ENCODE measurements around the gene RNF223. TPM values are rescaled to one million over a fixed set of nuclear protein-coding genes. Genes with fewer than 3 reads are reported as not detected.
A peak's percentile ranks its signal among the peaks of the same experiment; 100 is the strongest.
"Not testable (repeated sequence)": the region's sequence is repeated elsewhere in the genome, so short reads cannot be mapped to it uniquely, and the experiment has no call there.

RNF223 gene
- polyA plus RNA-seq, 1 experiment, result not detected

DNA sequence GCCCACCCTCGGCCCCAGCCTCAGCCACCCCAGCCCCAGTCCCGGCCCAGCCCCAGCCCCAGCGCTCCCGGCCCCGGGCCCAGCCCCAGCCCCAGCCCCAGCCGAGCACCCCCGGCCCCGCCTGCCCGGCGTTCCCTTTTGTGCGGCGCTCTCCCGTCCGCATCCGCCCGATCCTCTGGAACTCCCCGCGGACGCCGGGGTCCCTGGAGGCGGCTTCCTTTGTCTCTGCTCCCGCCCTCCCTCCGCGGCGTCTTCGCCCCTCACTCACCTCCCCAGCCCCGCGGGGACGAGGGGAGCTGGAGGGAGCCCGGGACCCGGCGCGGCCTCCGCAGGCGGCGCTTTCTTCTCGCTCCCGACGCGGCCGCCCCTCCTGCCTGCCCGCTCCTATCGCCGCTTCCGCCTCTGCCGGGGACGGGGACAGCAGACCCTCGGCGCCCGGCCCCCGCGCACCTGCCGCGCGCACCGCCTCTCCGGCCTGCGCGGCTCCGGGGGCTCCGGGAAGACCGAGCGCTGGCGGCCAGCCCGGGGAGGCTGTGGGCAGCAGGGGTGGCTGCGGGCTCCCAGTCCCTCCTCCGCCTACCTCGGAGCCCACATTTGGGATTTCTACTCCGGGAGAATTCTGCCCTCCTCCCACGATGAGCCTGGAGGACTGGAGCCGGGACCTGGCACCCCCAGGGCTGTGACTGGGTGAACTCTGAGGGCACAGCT, 40.2 kb downstream of the RNF223 start:
- Histone ChIP-seq H3K4me3 (ENCODE audit: low read depth, low read length) (no peak overlapping the region), H3K27ac (ENCODE audit: low read depth, low read length) (no peak overlapping the region), H3K9me3 (ENCODE audit: control insufficient read depth, insufficient read depth, low read length) (no peaks in the 10 kb centered on the region; the same call in 1 of the 2 replicates), H3K27me3 (ENCODE audit: control insufficient read depth, insufficient read depth, low read length) (no peaks in the 10 kb centered on the region)
- TF ChIP-seq CTCF (IDR thresholded peaks at IDR 0.05; ENCODE audit: low read depth, low read length), result no peak
- POLR2A ChIA-PET, result no interaction called here
- DNase-seq (ENCODE audit: low read depth, low spot score), result no peak
- CTCF ChIA-PET, result interaction anchor here (0.6 kb wide), 1 partner anchor 647 kb away, joined by 3 read pairs; no protein-coding TSS in a partner anchor

DNA sequence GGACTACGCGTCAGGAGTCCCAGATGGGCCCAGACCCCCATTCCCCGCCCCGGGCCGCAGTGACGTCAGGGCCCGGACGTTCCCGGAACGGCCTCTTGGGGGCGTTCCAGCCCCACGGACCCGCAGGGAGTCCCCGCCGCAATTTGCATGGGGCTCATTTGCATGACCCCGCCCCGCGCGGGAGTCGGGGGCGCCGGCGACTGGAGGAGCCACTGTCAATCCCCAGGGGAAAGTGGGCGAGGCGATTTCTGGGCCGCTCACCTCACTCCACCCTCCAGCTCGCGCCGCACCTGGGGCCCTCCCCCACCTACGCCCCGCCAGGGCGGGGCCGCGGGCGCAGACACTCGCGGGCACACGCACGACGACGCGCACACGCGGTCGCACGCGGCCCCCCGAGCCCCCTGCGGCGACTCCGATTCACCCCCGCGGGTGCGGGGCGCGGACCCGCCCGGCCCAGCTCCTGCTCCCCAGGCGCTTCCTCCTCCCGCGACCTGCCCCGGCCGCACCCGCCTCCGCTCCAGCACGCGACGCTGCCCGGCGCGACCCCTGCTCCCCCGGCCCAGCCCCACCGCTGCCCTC, 41.0 kb downstream of the RNF223 start:
- peak; percentile 24 for DNase-seq (ENCODE audit: low read depth, low spot score)
- ChIA-PET CTCF (no interaction called here), POLR2A (interaction anchor here (1.4 kb wide), 1 partner anchor 14 kb away, joined by 5 read pairs; no protein-coding TSS in a partner anchor)
- H3K4me3 ChIP-seq (ENCODE audit: low read depth, low read length), result peak overlapping the region; percentile 25; the same call in 1 of the 2 replicates
- H3K27ac ChIP-seq (ENCODE audit: low read depth, low read length), result no peak overlapping the region
- no peaks in the 10 kb centered on the region; the same call in 1 of the 2 replicates for H3K9me3 ChIP-seq (ENCODE audit: control insufficient read depth, insufficient read depth, low read length)
- TF ChIP-seq CTCF (IDR thresholded peaks at IDR 0.05; ENCODE audit: low read depth, low read length), result peak; percentile 65
- no peaks in the 10 kb centered on the region for H3K27me3 ChIP-seq (ENCODE audit: control insufficient read depth, insufficient read depth, low read length)

GRCh38 chr1:1032424-1032823, 41.7 kb downstream of the RNF223 start:
- H3K4me3 ChIP-seq (ENCODE audit: low read depth, low read length), result no peak overlapping the region
- no peaks in the 10 kb centered on the region; the same call in 1 of the 2 replicates for H3K9me3 ChIP-seq (ENCODE audit: control insufficient read depth, insufficient read depth, low read length)
- no peak overlapping the region for H3K27ac ChIP-seq (ENCODE audit: low read depth, low read length)
- CTCF ChIA-PET, result interaction anchor here (0.8 to 1.3 kb wide), 2 partner anchors 32 to 291 kb away, joined by 3 read pairs; no protein-coding TSS in a partner anchor
- no peak for DNase-seq (ENCODE audit: low read depth, low spot score)
- no peaks in the 10 kb centered on the region for H3K27me3 ChIP-seq (ENCODE audit: control insufficient read depth, insufficient read depth, low read length)
- POLR2A ChIA-PET, result interaction anchor here (1.4 kb wide), 1 partner anchor 13 kb away, joined by 5 read pairs; no protein-coding TSS in a partner anchor
- no peak for TF ChIP-seq CTCF (IDR thresholded peaks at IDR 0.05; ENCODE audit: low read depth, low read length)

DNA sequence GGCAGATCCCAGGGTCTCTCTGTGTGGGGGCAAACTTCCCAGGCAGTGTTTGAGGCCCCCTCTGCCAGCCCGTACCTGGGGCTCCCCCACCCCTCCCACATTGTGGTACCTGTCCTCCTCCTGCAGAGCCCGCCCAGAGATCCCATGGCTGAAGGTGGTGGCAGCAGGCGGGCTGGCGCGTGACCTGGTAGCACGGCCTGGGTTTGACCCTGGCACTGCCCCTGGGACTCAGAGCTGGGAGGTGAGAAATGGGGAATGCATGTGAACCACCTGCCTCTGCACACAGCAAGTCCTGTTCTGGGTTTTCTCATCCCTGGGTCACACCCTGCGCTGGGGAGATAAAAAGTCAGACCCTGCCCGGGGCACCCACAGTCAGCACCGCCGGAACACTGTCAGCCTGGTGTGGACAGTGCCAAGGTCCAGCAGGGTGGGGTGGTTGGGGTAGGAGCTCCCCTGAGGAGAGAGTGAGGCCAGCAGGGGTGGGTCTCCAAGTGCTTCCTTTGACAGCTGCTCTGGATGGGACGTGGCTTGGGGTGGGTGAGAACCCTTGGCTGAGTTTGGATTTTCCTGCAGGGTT, 42.4 kb downstream of the RNF223 start:
- TF ChIP-seq CTCF (IDR thresholded peaks at IDR 0.05; ENCODE audit: low read depth, low read length), result no peak
- H3K4me3 ChIP-seq (ENCODE audit: low read depth, low read length), result no peak overlapping the region
- no peak overlapping the region for H3K27ac ChIP-seq (ENCODE audit: low read depth, low read length)
- ChIA-PET POLR2A (interaction anchor here (1.0 to 1.4 kb wide), 2 partner anchors 9 to 13 kb away, joined by 3 to 5 read pairs; no protein-coding TSS in a partner anchor), CTCF (interaction anchor here (0.8 to 1.5 kb wide), 3 partner anchors 30 to 292 kb away, joined by 3 to 4 read pairs (median 3); no protein-coding TSS in a partner anchor)
- H3K9me3 ChIP-seq (ENCODE audit: control insufficient read depth, insufficient read depth, low read length), result no peaks in the 10 kb centered on the region; the same call in 1 of the 2 replicates
- DNase-seq (ENCODE audit: low read depth, low spot score), result no peak
- no peaks in the 10 kb centered on the region for H3K27me3 ChIP-seq (ENCODE audit: control insufficient read depth, insufficient read depth, low read length)

DNA sequence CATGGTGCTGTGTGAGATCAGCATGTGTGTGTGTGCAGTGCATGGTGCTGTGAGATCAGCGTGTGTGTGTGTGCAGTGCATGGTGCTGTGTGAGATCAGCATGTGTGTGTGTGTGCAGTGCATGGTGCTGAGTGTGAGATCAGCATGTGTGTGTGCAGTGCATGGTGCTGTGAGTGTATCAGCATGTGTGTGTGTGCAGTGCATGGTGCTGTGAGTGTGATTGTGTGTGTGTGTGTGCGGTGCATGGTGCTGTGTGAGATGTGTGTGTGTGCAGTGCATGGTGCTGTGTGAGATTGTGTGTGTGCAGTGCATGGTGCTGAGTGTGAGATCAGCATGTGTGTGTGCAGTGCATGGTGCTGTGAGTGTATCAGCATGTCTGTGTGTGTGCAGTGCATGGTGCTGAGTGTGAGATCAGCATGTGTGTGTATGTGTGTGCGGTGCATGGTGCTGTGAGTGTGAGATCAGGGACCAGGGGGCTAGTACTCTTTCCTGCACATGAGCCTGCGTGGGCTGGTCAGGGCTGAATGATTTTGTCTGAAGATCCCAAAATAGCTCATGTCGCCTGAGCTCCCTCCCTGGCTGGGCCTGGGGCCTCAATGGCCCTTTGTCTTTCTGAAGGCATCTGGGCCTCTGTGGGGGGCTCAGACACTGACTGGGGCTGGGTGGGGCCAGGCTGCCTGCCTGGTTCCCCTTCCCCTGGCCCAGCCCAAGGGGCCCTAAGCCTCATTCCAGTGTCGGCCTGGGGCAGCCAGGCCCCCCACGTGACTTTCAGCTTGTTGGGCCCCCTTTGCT, 43.0 kb downstream of the RNF223 start:
- not testable (repeated sequence) for H3K27ac ChIP-seq (ENCODE audit: low read depth, low read length); H3K4me3 ChIP-seq (ENCODE audit: low read depth, low read length); H3K27me3 ChIP-seq (ENCODE audit: control insufficient read depth, insufficient read depth, low read length); H3K9me3 ChIP-seq (ENCODE audit: control insufficient read depth, insufficient read depth, low read length); DNase-seq (ENCODE audit: low read depth, low spot score)
- ChIA-PET CTCF (interaction anchor here (1.3 to 1.5 kb wide), 2 partner anchors 29 to 33 kb away, joined by 3 to 4 read pairs; no protein-coding TSS in a partner anchor), POLR2A (interaction anchor here (1.0 kb wide), 1 partner anchor 9 kb away, joined by 3 read pairs; no protein-coding TSS in a partner anchor)
